GM13977 (cell line): Measurements from ENCODE around the gene PRDM1.

ENCODE experiments used
- DNase-seq: peaks from one replicate; pipeline ENCODE4 v3.0.0; 2012; ENCODE audit warnings: low spot score
- CTCF ChIP-seq: IDR thresholded peaks from 2 replicates; pipeline ENCODE4 v1.5.1; 2012; ENCODE audit warnings: mild to moderate bottlenecking, control low read depth; ENCODE audit not compliant: insufficient read depth; ENCODE audit errors: extremely low read depth, missing control alignments
- in situ Hi-C: fragments of 300-500 bp; cut with MboI; formaldehyde crosslinking; loops from one replicate; pipeline ENCODE4 v1.12.0; 2022; ENCODE audit warnings: low sequenced_read_pairs, low pct_unique_long_range_greater_than_20kb, mixed read lengths, inconsistent platforms; ENCODE audit not compliant: unreplicated experiment

The PRDM1 gene

DNA sequence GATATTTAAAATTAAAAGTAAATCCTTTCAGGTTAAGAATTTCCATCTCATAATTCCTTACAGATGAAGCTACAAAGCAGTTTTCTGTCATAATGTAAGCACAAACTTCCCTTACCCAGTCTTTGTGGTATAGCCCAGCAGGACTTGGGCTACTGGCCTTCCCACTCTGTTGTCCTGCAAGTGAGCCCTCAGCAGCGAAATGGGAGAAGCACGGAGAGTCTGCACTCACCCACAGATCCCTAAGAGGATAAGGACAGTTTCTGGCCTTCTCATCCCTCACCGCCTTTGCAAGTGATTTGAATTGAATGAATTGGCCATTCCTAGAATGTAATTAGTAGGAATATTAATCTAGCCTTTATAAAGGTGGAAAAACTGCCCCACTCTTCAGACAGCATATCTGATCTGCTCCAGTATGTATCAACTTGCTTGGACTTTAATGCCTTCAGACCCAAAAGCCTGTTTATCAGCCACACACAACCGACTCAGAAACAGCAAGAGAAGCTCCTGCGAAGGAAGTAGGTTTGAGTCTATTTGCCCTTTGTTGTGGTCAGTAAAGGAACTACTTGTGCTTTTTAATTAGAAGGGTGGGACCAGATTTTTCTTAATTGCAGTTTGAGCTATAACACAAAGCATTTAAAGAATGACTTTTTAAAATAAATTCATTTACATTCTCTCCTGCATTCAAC, 29.9 kb upstream of the PRDM1 start:
- in situ Hi-C loops: no loop called here
- no peak for DNase-seq
- TF ChIP-seq CTCF: no peak

- no peak for TF ChIP-seq CTCF
- in situ Hi-C loops: no loop called here
- DNase-seq: no peak
Observed at GRCh38 chr6:106056746-106057390, 29.3 kb upstream of the PRDM1 start.

GRCh38 chr6:106059331-106059730, 26.8 kb upstream of the PRDM1 start:
- no peak for TF ChIP-seq CTCF
- DNase-seq: no peak
- in situ Hi-C loops: no loop called here

GRCh38 chr6:106060167-106060566, 26.0 kb upstream of the PRDM1 start:
- TF ChIP-seq CTCF: no peak
- no peak for DNase-seq
- in situ Hi-C loops: no loop called here

GRCh38 chr6:106063448-106063850, 22.7 kb upstream of the PRDM1 start:
- in situ Hi-C loops: no loop called here
- no peak for TF ChIP-seq CTCF
- no peak for DNase-seq

- no peak for DNase-seq
- no peak for TF ChIP-seq CTCF
- in situ Hi-C loops: no loop called here
Observed at GRCh38 chr6:106064142-106064541, 22.0 kb upstream of the PRDM1 start.
